Endothelial cell of umbilical vein (primary cell): ENCODE measurements around the gene CLIC3. TPM values are rescaled to one million over a fixed set of nuclear protein-coding genes. Genes with fewer than 3 reads are reported as not detected.

Experiments
- BruUV-seq: library from RNA; stranded (reverse); fragments of 400-500 nt; replicated peaks from 2 replicates; lab custom pipeline; 2021; lab: Mats Ljungman, UMichigan
- CTCF ChIA-PET: fragments of 300-600, 350-600 bp; sonication (Branson Sonifier 250); formaldehyde crosslinking; loops from one replicate; lab custom pipeline; 2021; ENCODE audit warnings: antibody characterized with exemption, inconsistent platforms; lab: Charles Lee
- POLR2A ChIA-PET: fragments of 300-600, 350-600 bp; sonication (Branson Sonifier 250); formaldehyde crosslinking; loops from one replicate; lab custom pipeline; 2021; ENCODE audit warnings: antibody characterized with exemption, inconsistent platforms; lab: Charles Lee
- DNase-seq: peaks from one replicate; pipeline ENCODE4 v3.0.0-alpha.2; 2011; ENCODE audit warnings: low read depth, low spot score
- FAIRE-seq: peaks from 2 replicates; lab custom pipeline; 2011; peaks lifted over from hg19 to GRCh38; lab: Jason Lieb, UNC
- H2AFZ ChIP-seq: 2 replicates; pipeline ENCODE4 v1.6.0; 2012; ENCODE audit warnings: low read depth, low read length, control low read depth, inconsistent platforms
- H3K27ac ChIP-seq: 2 replicates; pipeline ENCODE4 v1.5.1; 2011; ENCODE audit warnings: low read depth, mild to moderate bottlenecking, control low read depth, low read length, moderate library complexity; ENCODE audit not compliant: insufficient read depth
- H3K27me3 ChIP-seq, 2 experiments: 2 replicates each; pipeline versions ENCODE4 v1.6.0 to v1.6.1; 2011; ENCODE audit warnings: low read length in 2 of 2, mixed read lengths in 1 of 2; ENCODE audit not compliant: control insufficient read depth in 2 of 2, insufficient read depth in 2 of 2
- H3K36me3 ChIP-seq, 2 experiments: 2 replicates in 1 of 2; 3 replicates in 1 of 2; pipeline ENCODE4 v1.5.1; 2011; ENCODE audit warnings: low read length in 2 of 2, mild to moderate bottlenecking in 1 of 2, moderate library complexity in 1 of 2; ENCODE audit not compliant: control insufficient read depth in 2 of 2, insufficient read depth in 2 of 2; ENCODE audit errors: extremely low read depth in 1 of 2
- H3K4me1 ChIP-seq: 3 replicates; pipeline ENCODE4 v1.5.1; 2011; ENCODE audit warnings: mild to moderate bottlenecking, low read length; ENCODE audit not compliant: control insufficient read depth, insufficient read depth; ENCODE audit errors: extremely low read depth
- H3K4me2 ChIP-seq: 2 replicates; pipeline ENCODE4 v1.6.1; 2011; ENCODE audit warnings: low read length, control low read depth, mixed read lengths; ENCODE audit not compliant: insufficient read depth
- H3K4me3 ChIP-seq, 3 experiments: fragments of 200-600 bp in 1 of 3; sonication (generic), shearing (Covaris generic) in 1 of 3; replicated peaks in 1 of 3; 2 replicates each; pipeline ENCODE4 v1.5.1; 2011 to 2016; ENCODE audit warnings: control low read depth in 3 of 3, low read length in 3 of 3, mild to moderate bottlenecking in 2 of 3, inconsistent platforms in 1 of 3, low read depth in 1 of 3, moderate library complexity in 1 of 3; ENCODE audit not compliant: insufficient read depth in 1 of 3
- H3K79me2 ChIP-seq: 2 replicates; pipeline ENCODE4 v1.6.0; 2012; ENCODE audit warnings: low read length, inconsistent platforms; ENCODE audit not compliant: control insufficient read depth, insufficient read depth
- H3K9ac ChIP-seq: replicated peaks from 2 replicates; pipeline ENCODE3; 2011; ENCODE audit warnings: low read length, control low read depth; ENCODE audit not compliant: insufficient read depth; ENCODE audit errors: extremely low read depth
- H3K9me1 ChIP-seq: replicated peaks from 3 replicates; pipeline ENCODE4 v1.6.0; 2011; ENCODE audit warnings: mild to moderate bottlenecking, low read length; ENCODE audit not compliant: control insufficient read depth, insufficient read depth; ENCODE audit errors: extremely low read depth
- H3K9me3 ChIP-seq: replicated peaks from 2 replicates; pipeline ENCODE4 v1.5.1; 2012; ENCODE audit warnings: low read length, inconsistent platforms; ENCODE audit not compliant: control insufficient read depth, insufficient read depth
- H4K20me1 ChIP-seq: replicated peaks from 2 replicates; pipeline ENCODE3; 2011; ENCODE audit warnings: mild to moderate bottlenecking, low read length; ENCODE audit not compliant: control insufficient read depth, insufficient read depth; ENCODE audit errors: extremely low read depth
- FOS ChIP-seq: IDR thresholded peaks from 2 replicates; pipeline ENCODE4 v1.6.1; 2011; ENCODE audit warnings: mild to moderate bottlenecking, low read length, moderate library complexity, borderline replicate concordance; ENCODE audit not compliant: insufficient read depth
- GATA2 ChIP-seq: IDR thresholded peaks from 2 replicates; pipeline ENCODE4 v1.7.0; 2011; ENCODE audit warnings: low read depth, mild to moderate bottlenecking, moderate library complexity, mixed read lengths, low read length; ENCODE audit not compliant: insufficient read length, insufficient read depth
- JUN ChIP-seq: IDR thresholded peaks from 2 replicates; pipeline ENCODE4 v1.6.1; 2011; ENCODE audit warnings: borderline replicate concordance, low read depth; ENCODE audit not compliant: insufficient read length, insufficient read depth
- MYC ChIP-seq: IDR thresholded peaks from one replicate; pipeline ENCODE4 v1.6.1; 2011; ENCODE audit warnings: mild to moderate bottlenecking, low read depth, low read length
- POLR2A ChIP-seq: IDR thresholded peaks from 2 replicates; pipeline ENCODE4 v1.6.1; 2012; ENCODE audit warnings: low read depth, mild to moderate bottlenecking, control low read depth, low read length
- POLR2AphosphoS5 ChIP-seq: IDR thresholded peaks from 2 replicates; pipeline ENCODE4 v1.6.1; 2012; ENCODE audit warnings: low read depth, mild to moderate bottlenecking, control low read depth, low read length, moderate library complexity; ENCODE audit not compliant: insufficient read depth
- dilution Hi-C: fragments of 300-500 bp; cut with MboI; formaldehyde crosslinking; loops from one replicate; pipeline ENCODE4 v1.15.0; 2019; ENCODE audit warnings: low sequenced_read_pairs; ENCODE audit not compliant: extremely low pct_ligation_motif_present
- intact Hi-C: fragments of 100-400 bp; cut with micrococcal nuclease; formaldehyde crosslinking; loops from one replicate; pipeline ENCODE4 v1.10.0; 2022
- polyA plus RNA-seq, 4 experiments: library from polyadenylated mRNA; depleted of rRNA in 3 of 4; stranded (reverse) in 3 of 4; unstranded in 1 of 4; fragments of >200 nt; gene quantifications; 2 replicates each; pipeline versions ENCODE4 v1.2.1 to v1.2.3, GENCODE V29; 2011 to 2012; ENCODE audit warnings: missing spikeins in 1 of 4
- total RNA-seq: library from RNA; stranded (reverse); gene quantifications from 2 replicates; pipeline ENCODE4 v1.2.3, GENCODE V29; 2021

Gene CLIC3
- total and polyA plus RNA-seq, 2 donors (not counting 3 experiments of a cell fraction or from before 2014, with no cell fraction given): 2.3 TPM; not detected in 1

GRCh38 chr9:136952321-136952850, 44.0 kb downstream of the CLIC3 start:
- DNase-seq: no peak
- Histone ChIP-seq H3K36me3 (no peaks in the 10 kb centered on the region), H3K4me1 (peaks cover 5% of the 10 kb centered on the region), H3K27ac (no peak overlapping the region), H3K9ac (no peak overlapping the region), H3K4me2 (no peak overlapping the region), H3K79me2 (no peaks in the 10 kb centered on the region), H4K20me1 (no peaks in the 10 kb centered on the region), H3K9me1 (no peaks in the 10 kb centered on the region), H3K27me3 (no peaks in the 10 kb centered on the region), H3K9me3 (no peaks in the 10 kb centered on the region), H3K4me3 (no peak overlapping the region), H2AFZ (no peak overlapping the region)
- CTCF ChIA-PET: interaction anchor here (1.2 to 1.6 kb wide), 3 partner anchors 12 to 77 kb away, joined by 3 to 4 read pairs (median 3); no protein-coding TSS in a partner anchor
- FAIRE-seq: no peak
- POLR2A ChIA-PET: interaction anchor here (0.6 kb wide), 1 partner anchor 621 kb away, joined by 4 read pairs; no protein-coding TSS in a partner anchor
- dilution Hi-C loops (no loop called here), intact Hi-C loops (no loop called here)
- no TSS peak for BruUV-seq
- TF ChIP-seq GATA2: no peak
- no peak for TF ChIP-seq POLR2A
- TF ChIP-seq FOS: no peak
- TF ChIP-seq MYC: no peak
- TF ChIP-seq JUN: no peak

- H3K27me3 ChIP-seq: no peaks in the 10 kb centered on the region
- no peak within 1 kb of the TSS for H3K27ac ChIP-seq
- H3K36me3 ChIP-seq: no peaks in the 10 kb centered on the region
- CTCF ChIA-PET: interaction anchor here (1.2 to 1.6 kb wide), 3 partner anchors 13 to 78 kb away, joined by 3 to 4 read pairs (median 3); no protein-coding TSS in a partner anchor
- H3K9me3 ChIP-seq: no peaks in the 10 kb centered on the region
- no peak within 1 kb of the TSS for H3K4me3 ChIP-seq
- H3K9me1 ChIP-seq: no peaks in the 10 kb centered on the region
- no TSS peak for BruUV-seq
- no peak within 1 kb of the TSS for H3K4me2 ChIP-seq
- intact Hi-C loops: loop anchor here (2.0 kb wide), 1 partner anchor 27 kb away; no protein-coding TSS in a partner anchor
- peaks cover 5% of the 10 kb centered on the region for H3K4me1 ChIP-seq
- TF ChIP-seq POLR2AphosphoS5: no peak
- TF ChIP-seq GATA2: no peak
- no peak within 1 kb of the TSS for H3K9ac ChIP-seq
- no peak within 1 kb of the TSS for H2AFZ ChIP-seq
- no peaks in the 10 kb centered on the region for H4K20me1 ChIP-seq
- FAIRE-seq (no peak), DNase-seq (no peak)
- no peaks in the 10 kb centered on the region for H3K79me2 ChIP-seq
- POLR2A ChIA-PET: interaction anchor here (0.6 kb wide), 2 partner anchors 85 to 620 kb away, joined by 4 read pairs; no protein-coding TSS in a partner anchor
- dilution Hi-C loops: no loop called here
These were observed 44.6 kb downstream of the CLIC3 start, which contains the start of gene LCN12 for GRCh38 chr9:136951541-136952320. TSS of gene LCN12 (plus strand) at chr9:136952273. CDS start at chr9:136952328, 55 bp downstream.
